ENCODE data around the gene CMTM5.

DNA sequence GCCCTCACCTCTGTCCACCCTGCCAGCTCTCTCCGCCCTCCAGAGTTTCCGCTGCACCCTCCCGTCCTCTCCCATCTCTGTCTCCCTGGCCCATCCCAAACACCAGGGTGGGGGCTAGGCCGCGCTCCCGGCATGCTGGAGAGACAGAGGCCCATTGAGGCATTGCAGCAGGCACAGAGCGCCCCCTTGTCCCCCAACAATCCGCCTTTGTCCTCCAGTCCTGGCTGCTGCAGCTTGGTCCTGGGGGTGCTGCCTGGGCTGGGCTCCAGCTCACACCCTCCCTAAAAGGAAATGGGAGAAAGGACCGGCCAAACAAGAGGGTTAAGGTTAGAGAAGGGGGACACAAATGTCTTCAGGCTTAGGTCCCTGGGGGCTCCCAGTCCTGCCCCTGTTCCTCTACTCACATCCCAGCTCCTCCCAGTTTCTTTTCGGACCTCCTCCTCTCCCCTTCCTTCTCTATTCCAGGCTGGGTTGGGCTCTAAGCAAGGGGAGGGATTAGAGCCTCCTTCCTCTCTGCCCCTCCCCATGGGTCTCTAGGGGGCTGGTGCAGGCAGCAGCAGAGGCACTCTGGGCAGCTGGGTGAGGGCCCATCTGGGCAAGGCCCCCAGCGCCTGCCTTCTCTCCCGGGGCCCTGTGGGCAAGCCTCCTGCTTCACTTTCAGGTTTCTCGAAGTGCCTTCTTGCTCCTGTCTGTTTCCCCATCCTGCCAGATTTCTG lies at the start of gene CMTM5:
- TF ChIP-seq POLR2A (IDR thresholded peaks at IDR 0.05) = no peak
- TF ChIP-seq, protein P1, sequence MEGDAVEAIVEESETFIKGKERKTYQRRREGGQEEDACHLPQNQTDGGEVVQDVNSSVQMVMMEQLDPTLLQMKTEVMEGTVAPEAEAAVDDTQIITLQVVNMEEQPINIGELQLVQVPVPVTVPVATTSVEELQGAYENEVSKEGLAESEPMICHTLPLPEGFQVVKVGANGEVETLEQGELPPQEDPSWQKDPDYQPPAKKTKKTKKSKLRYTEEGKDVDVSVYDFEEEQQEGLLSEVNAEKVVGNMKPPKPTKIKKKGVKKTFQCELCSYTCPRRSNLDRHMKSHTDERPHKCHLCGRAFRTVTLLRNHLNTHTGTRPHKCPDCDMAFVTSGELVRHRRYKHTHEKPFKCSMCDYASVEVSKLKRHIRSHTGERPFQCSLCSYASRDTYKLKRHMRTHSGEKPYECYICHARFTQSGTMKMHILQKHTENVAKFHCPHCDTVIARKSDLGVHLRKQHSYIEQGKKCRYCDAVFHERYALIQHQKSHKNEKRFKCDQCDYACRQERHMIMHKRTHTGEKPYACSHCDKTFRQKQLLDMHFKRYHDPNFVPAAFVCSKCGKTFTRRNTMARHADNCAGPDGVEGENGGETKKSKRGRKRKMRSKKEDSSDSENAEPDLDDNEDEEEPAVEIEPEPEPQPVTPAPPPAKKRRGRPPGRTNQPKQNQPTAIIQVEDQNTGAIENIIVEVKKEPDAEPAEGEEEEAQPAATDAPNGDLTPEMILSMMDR (IDR thresholded peaks at IDR 0.05) = no peak

All from transverse colon (tissue), 3 donors.